ENCODE measurements around the gene CDK5R1. TPM values are rescaled to one million over a fixed set of nuclear protein-coding genes. Genes with fewer than 3 reads are reported as not detected.

CDK5R1 gene
- total RNA-seq, 2 donors from 2014 or later = 1.4 to 1.7 TPM

- DNase-seq = no peak
- intact Hi-C loops (cut with DNase I) = no loop called here
- no peak for ATAC-seq
These were observed 38.3 kb downstream of the CDK5R1 start for GRCh38 chr17:32525122-32525521.

DNA sequence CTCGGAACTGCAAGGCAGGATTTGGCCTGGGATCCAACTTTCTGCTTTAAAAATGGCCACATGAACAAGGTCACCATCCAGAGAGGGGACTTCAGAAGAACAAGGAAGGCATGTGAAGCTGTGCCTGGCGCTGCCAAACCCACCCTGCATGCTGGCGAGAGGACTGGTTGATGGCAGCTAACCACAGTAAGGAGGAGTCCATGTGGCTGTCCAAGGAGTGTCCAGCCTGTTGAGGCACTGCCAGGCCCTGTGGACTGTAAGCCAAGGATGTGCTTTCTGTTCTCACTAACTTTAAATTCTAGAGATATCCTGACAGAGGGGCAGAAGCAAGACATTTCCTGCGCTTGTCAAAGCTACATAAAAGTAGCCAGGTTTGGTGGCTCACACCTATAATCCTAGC is 40.4 kb downstream of the CDK5R1 start:
- no peak for DNase-seq
- ATAC-seq = no peak
- intact Hi-C loops (cut with DNase I) = no loop called here

DNA sequence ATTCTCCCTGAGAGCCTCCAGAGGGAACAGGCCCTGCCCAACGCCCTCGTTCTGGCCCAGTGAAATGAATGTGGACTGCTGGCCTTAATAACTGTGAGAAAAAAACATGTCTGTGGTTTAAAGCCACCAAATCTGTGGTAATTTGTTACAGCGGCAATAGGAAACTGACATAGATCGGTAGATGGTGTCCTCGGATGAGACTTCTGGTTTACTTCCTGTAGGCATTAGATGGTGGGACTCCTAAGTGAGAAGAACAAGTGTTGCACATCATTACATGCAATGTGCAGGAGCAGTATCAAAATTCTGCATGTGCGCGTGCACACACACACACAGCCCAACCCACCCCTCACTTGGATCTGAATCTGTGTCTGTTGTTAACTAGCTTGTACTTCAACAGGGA is 42.0 kb downstream of the CDK5R1 start:
- ATAC-seq (no peak), DNase-seq (no peak)
- intact Hi-C loops (cut with DNase I) = no loop called here

- intact Hi-C loops (cut with DNase I) = no loop called here
- DNase-seq (no peak), ATAC-seq (no peak)
These were observed 42.8 kb downstream of the CDK5R1 start for GRCh38 chr17:32529604-32530003.

DNA sequence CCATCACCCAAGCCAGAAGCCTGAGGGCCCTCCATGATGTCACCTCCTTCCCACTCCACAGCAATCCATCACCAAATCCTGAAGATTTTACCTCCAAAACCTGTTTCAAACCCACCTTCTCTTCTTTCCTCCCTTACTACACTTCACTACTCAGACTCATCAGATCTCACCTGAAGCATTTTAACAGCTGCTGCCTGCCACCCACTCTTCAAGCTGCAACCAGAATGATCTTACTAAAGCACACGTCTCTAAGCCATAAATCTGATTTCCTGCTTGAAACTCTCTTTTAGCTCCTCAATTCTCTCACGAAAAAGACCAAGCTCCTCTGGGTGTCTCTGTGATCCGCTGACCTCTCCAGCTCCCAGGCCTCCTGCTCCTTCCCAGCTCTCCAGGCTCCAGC is 46.5 kb downstream of the CDK5R1 start:
- ATAC-seq (no peak), DNase-seq (no peak)
- intact Hi-C loops (cut with DNase I) = no loop called here

DNA sequence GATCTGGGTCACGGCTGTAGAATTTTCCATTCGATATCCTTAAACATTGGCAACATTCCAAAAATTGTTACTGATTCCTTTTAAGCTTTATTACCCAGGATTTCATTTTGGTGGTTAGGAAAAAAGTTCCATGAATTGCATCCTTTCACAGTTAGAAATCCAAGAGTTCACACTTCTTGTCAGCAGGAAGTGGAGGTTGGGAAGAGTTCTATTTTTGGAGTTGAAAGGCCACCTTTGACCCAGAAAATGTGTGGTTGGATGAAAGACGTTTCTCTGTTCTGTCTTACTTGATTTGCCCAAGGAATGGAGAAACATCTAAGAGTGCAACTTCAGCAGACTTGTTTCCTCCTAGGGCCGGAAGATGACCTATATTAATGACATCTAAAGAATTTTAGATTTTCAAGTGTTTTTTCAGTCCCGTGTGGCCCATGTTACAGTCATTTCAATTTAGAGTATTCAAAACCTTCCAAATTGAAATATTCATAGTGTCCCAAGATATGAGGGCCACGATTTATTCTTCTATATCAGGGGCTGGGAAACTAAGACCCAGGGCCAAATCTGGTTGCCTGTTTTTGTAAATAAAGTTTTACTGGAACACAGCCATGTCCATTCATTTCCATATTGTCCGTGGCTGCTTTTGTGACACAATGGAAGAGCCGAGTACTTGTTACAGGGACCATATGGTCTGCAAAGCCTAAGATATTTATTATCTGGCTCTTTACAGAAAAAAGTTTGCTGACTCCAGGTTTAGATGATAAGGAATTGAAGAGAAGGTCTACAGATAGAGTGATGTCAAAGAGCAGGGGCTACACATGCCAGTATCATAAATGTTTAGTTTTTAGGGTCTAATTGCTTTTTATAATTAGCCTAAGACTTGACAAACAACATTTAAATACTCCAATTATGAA is 50.2 kb downstream of the CDK5R1 start:
- ATAC-seq = no peak
- intact Hi-C loops (cut with DNase I) = no loop called here
- DNase-seq = no peak

Other genes starting within 250 kb of the CDK5R1 start
- gene RHBDL3, start 221.2 kb upstream of the CDK5R1 start, total RNA-seq = 10 to 100 TPM; 15.0 to 23.2 TPM
- gene C17orf75, start 144.8 kb upstream of the CDK5R1 start, total RNA-seq = 10 to 100 TPM; 15.0 to 16.4 TPM
- 100 to 1,000 TPM in 1 of 2 donors, 10 to 100 TPM in 1; 69.7 to 109 TPM for gene ZNF207, start 136.8 kb upstream of the CDK5R1 start, total RNA-seq
- 10 to 100 TPM; 53.4 to 82.2 TPM for gene PSMD11, start 42.5 kb upstream of the CDK5R1 start, total RNA-seq

Measured in left cardiac atrium (tissue), 4 donors.